ES-I3 (cell line): ENCODE measurements around the gene LSM5.
"Not testable (repeated sequence)": the region's sequence is repeated elsewhere in the genome, so short reads cannot be mapped to it uniquely, and the experiment has no call there.

Experiments used
- H3K36me3 ChIP-seq: 2 replicates; pipeline ENCODE4 v1.6.1; 2013; ENCODE audit warnings: mild to moderate bottlenecking, low read length, control low read depth, moderate library complexity; ENCODE audit not compliant: insufficient read depth
- H3K4me1 ChIP-seq: 2 replicates; pipeline ENCODE4 v1.6.1; 2013; ENCODE audit warnings: mild to moderate bottlenecking, control low read depth, low read length; ENCODE audit not compliant: insufficient read depth
- H3K9ac ChIP-seq: 2 replicates; pipeline ENCODE4 v1.6.1; 2013; ENCODE audit warnings: low read depth, mild to moderate bottlenecking, low read length, moderate library complexity
- H3K9me3 ChIP-seq: 2 replicates; pipeline ENCODE4 v1.6.1; 2013; ENCODE audit warnings: mild to moderate bottlenecking, low read length, moderate library complexity; ENCODE audit not compliant: control insufficient read depth, insufficient read depth

Gene LSM5

DNA sequence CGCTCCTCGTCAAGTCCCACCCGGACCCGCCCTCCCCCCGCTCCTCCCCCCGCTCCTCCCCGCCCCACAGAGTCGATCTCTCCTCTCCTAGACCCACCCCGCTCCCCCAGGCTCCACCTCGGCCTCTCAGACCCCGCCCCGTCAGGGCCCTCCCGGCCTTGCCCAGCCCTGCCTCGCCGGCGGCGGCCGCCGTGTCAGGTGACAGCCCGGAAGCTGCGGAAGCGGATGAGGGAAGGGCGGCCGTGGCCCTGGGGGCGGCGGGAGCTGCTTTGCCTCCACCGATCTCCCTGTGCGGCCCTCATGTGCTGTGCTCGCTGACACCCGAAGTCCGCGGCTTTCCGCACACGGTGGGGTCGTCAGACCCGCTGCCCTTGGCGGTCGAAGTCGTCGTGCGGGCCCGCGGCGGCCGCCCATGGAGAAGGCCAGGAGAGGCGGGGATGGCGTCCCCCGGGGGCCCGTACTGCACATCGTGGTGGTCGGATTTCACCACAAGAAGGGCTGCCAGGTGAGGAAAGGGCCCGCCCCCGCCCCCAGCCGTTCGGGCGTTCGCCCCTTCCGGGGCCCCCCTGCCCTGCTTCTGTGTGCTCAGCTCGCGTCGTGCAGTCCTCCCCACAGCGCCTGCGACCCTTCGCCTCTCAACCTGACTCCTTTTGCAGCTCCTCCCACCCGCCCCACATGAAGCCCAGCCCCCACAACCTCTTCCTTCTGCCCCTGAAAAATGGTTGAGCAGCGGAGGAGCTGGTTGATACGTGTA is 5.3 kb upstream of the LSM5 start, which contains the start of gene AVL9:
AVL9 (plus strand) TSS at position 192 of the 754 bp plus-strand sequence; CDS start at position 413, 221 bp downstream.
- no peaks in the 10 kb centered on the region for H3K4me1 ChIP-seq
- no peaks in the 10 kb centered on the region for H3K36me3 ChIP-seq
- no peaks in the 10 kb centered on the region for H3K9me3 ChIP-seq
- H3K9ac ChIP-seq: peak within 1 kb of the TSS; percentile 81

DNA sequence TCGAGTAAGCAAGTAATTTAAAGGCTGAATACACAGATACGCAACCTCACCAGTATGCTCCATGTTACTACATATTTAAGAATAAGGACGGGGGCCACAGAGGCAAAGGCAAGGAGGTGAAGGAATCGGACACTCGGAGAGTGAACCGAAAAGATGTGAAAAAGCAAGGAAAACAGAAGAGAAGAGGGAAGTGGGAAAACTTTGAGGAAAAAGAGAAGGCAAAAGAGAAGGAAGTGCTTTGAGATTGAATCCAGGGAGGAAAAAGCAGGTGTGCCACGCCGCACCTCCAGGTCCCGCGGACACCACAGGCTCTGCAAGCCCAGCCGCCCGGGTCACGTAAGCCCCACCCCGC is 4.7 kb upstream of the LSM5 start:
- Histone ChIP-seq H3K9me3 (no peaks in the 10 kb centered on the region), H3K4me1 (no peaks in the 10 kb centered on the region), H3K9ac (peak overlapping the region; percentile 72), H3K36me3 (no peaks in the 10 kb centered on the region)

DNA sequence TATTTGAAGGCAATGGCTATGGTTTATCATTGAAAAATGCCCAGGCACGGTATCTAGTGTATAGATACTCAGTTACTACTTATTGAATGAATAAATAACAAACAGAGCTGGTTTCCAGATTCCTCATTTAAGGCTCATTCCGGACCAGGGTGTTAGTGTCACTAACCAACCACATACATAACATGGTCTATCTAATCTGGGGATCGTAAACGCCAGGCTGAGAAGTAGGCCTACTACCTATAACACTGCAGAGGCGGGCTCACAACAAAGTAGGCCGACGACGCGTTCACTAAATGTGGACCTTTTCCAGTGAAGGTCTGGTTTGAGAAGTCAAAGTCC is 423 bp downstream of the LSM5 start:
- H3K9me3 ChIP-seq: no peaks in the 10 kb centered on the region
- H3K9ac ChIP-seq: peak overlapping the region; percentile 68
- H3K36me3 ChIP-seq: no peaks in the 10 kb centered on the region
- H3K4me1 ChIP-seq: no peaks in the 10 kb centered on the region

DNA sequence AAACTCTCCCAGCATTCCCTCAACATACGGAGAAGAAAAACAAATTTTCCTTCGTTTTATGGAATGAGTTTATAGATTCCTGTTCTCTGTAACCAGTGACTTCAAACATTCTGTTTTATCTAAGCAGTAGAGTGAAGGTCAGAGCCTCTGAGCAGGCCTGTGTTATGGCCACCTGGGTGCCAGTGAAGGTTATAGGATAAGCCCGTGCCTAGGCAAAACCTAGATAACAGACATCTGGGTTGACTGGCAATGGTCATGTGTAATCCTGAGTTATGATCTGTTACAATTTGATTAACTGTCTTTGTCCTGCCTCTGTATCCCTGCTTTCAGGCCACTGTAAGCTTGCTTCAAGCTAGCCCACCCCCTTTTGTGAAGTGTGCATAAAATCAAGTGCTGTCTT is 8.3 kb downstream of the LSM5 start:
- H3K9ac ChIP-seq: no peak overlapping the region
- no peaks in the 10 kb centered on the region for H3K36me3 ChIP-seq
- no peaks in the 10 kb centered on the region for H3K4me1 ChIP-seq
- no peaks in the 10 kb centered on the region for H3K9me3 ChIP-seq

DNA sequence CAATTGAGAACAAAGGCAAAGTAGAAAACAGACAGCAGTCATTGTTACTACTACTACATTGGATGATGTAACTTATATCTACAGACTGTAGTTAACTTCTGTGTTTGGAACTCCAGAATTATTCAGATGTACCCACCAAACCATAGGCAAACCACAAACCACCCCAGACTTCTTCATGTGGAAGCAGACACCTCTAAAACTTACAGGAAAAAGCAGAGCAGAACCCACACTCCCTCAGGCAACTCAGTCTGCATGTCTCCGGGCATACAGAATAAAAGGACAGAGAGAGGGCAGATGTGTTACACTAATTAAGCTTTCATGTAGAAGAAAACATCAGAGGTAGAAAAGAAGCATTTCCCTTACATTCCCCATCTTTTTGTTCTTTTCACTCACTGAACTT is 9.0 kb downstream of the LSM5 start:
- Histone ChIP-seq H3K9me3 (no peaks in the 10 kb centered on the region), H3K36me3 (no peaks in the 10 kb centered on the region), H3K4me1 (no peaks in the 10 kb centered on the region), H3K9ac (no peak overlapping the region)

GRCh38 chr7:32479574-32480200 is 10.5 kb downstream of the LSM5 start:
- no peaks in the 10 kb centered on the region for H3K36me3 ChIP-seq
- no peak overlapping the region for H3K9ac ChIP-seq
- no peaks in the 10 kb centered on the region for H3K4me1 ChIP-seq
- no peaks in the 10 kb centered on the region for H3K9me3 ChIP-seq

DNA sequence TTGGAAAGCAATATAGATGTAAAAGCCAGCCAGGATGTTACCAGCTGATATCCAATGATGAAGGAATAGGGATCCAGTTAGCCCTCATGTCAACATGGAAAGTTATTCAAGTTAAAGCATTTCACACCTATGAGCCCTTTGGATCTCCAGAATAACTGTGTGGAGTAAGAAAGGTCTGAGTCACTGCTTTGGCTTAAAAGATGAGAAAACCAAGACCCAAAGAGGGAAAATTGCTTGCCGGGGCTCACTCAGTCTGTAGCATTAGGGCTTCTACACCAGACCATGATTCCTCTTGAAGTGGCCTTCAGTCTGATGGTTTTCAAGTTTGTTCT is 12.6 kb downstream of the LSM5 start:
- H3K9ac ChIP-seq: no peak overlapping the region
- no peaks in the 10 kb centered on the region for H3K4me1 ChIP-seq
- no peaks in the 10 kb centered on the region for H3K36me3 ChIP-seq
- H3K9me3 ChIP-seq: no peaks in the 10 kb centered on the region

GRCh38 chr7:32476816-32477648 is 13.1 kb downstream of the LSM5 start:
- no peaks in the 10 kb centered on the region for H3K4me1 ChIP-seq
- H3K9ac ChIP-seq: no peak overlapping the region
- no peaks in the 10 kb centered on the region for H3K36me3 ChIP-seq
- H3K9me3 ChIP-seq: no peaks in the 10 kb centered on the region

- Histone ChIP-seq H3K9ac (no peak overlapping the region), H3K4me1 (no peaks in the 10 kb centered on the region), H3K9me3 (no peaks in the 10 kb centered on the region), H3K36me3 (no peaks in the 10 kb centered on the region)
These were observed 16.2 kb downstream of the LSM5 start for GRCh38 chr7:32474008-32474407.

DNA sequence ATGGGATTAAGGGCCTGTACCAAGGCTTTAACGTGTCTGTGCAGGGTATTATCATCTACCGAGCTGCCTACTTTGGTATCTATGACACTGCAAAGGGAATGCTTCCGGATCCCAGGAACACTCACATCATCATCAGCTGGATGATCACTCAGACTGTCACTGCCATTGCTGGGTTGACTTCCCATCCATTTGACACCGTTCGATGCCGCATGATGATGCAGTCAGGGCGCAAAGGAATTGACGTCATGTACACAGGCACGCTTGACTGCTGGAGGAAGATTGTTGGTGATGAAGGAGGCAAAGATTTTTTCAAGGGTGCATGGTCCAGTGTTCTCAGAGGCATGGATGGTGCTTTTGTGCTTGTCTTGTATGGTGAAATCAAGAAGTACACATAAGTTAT is 18.2 kb downstream of the LSM5 start:
- no peaks in the 10 kb centered on the region for H3K36me3 ChIP-seq
- H3K4me1 ChIP-seq: no peaks in the 10 kb centered on the region
- no peaks in the 10 kb centered on the region for H3K9me3 ChIP-seq
- H3K9ac ChIP-seq: no peak overlapping the region

DNA sequence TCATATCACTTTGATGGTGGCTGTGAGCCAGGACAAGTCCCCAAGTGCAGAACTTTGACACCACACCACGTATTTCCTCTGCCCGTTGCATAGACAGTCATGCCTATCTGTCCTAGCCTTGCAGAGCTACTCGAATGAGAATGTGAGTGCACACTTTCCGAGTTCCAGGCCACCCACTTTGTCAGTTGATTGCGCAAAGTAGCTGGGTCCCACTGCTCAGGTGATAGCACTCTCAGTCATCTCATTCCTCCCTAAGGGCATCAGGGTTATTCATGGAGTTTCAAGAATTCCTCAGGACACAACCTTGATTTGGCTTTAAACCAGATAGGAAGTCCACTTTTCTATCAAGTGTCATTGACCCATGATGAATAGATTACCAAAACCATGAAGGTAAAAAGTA is 19.3 kb downstream of the LSM5 start:
- H3K9me3 ChIP-seq: no peaks in the 10 kb centered on the region
- no peak overlapping the region for H3K9ac ChIP-seq
- H3K4me1 ChIP-seq: no peaks in the 10 kb centered on the region
- no peaks in the 10 kb centered on the region for H3K36me3 ChIP-seq

DNA sequence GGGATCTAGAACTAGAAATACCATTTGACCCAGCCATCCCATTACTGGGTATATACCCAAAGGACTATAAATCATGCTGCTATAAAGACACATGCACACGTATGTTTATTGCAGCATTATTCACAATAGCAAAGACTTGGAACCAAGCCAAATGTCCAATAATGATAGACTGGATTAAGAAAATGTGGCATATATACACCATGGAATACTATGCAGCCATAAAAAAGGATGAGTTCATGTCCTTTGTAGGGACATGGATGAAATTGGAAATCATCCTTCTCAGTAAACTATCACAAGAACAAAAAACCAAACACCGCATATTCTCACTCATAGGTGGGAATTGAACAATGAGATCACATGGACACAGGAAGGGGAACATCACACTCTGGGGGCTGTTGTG is 20.2 kb downstream of the LSM5 start:
- H3K9me3 ChIP-seq, H3K4me1 ChIP-seq, H3K9ac ChIP-seq, H3K36me3 ChIP-seq: not testable (repeated sequence)

DNA sequence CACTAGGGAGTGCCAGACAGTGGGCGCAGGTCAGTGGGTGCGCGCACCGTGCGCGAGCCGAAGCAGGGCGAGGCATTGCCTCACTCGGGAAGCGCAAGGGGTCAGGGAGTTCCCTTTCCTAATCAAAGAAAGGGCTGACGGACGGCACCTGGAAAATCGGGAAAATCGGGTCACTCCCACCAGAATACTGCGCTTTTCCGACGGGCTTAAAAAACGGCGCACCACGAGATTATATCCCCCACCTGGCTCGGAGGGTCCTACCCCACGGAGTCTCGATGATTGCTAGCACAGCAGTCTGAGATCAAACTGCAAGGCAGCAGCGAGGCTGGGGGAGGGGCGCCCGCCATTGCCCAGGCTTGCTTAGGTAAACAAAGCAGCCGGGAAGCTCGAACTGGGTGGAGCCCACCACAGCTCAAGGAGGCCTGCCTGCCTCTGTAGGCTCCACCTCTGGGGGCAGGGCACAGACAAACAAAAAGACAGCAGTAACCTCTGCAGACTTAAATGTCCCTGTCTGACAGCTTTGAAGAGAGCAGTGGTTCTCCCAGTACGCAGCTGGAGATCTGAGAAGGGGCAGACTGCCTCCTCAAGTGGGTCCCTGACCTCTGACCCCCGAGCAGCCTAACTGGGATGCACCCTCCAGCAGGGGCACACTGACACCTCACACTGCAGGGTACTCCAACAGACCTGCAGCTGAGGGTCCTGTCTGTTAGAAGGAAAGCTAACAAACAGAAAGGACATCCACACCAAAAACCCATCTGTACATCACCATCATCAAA is 25.4 kb downstream of the LSM5 start:
- H3K9ac ChIP-seq: peak overlapping the region; percentile 51; the same call in 1 of the 2 replicates
- H3K36me3 ChIP-seq, H3K9me3 ChIP-seq, H3K4me1 ChIP-seq: not testable (repeated sequence)

DNA sequence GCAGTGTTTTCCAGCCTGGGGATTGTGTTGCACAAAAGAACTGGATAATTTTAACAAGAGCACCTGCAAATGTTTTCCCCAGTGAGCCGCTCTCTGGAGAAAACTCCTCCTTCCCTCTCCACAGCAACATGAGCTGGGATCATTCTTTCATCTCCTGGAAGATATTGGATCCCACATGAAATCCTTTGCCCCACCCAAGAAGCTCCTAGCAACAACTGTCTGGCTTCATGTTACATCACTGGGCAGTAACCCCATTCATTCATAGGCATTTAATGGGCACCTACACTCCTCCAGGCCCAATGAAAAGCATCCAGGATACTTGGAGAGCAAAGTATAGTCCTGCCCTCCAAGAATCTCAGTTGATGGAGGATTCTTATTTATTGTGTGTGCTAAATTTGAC is 27.2 kb downstream of the LSM5 start:
- Histone ChIP-seq H3K36me3 (no peaks in the 10 kb centered on the region), H3K4me1 (no peaks in the 10 kb centered on the region), H3K9ac (no peak overlapping the region), H3K9me3 (no peaks in the 10 kb centered on the region)
